Measurements from ENCODE around the gene KANK2. TPM values are rescaled to one million over a fixed set of nuclear protein-coding genes. Genes with fewer than 3 reads are reported as not detected.

Gene KANK2
- total and polyA plus RNA-seq, 2 of the 13 experiments (the other 11 are each of a cell fraction or from before 2014, with no cell fraction given): 5.7 to 12.9 TPM

DNA sequence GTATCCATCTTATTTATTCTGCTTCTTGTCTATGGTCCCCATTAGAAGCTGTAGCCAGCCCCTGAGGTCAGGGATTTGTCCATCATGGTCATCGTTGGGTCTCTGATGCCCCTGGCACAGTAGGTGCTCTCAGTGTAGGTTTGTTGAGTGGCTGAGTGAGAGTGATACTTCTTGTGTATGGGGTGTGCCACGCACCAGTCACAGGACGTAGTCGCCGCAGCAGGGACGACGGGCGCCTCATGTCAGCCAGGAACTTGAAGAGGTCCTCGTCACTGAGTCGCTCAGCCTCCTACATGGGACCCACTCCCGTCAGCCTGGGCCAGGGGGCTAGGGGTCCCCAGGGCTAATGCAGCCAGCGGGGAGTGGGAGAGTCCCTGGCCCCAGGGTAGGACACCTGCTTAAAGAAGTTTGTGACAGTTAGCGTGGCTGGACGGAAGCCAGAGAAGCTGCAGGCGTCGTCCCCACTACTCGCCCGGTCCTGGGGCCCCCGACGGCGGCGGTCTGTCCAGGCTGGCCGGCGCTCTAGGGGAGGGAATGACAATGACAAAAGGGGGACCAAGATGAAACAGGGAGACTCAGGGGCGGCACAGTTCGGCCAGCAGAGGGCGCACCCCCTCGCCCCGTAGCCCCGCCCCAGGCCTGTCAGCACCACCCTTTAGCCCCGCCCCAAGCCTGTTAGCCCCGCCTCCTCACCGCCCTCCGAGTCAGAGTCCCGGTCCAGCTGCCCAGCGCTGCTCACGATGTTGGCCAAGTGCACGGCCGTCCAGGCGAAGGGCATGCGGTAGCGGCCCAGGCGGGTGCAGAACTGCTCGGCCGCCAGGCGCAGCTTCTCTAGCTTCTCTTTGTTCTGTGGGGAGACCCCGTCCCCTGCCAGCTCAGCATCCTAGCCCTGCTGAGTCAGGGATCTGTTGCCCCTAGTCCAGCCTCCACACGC, 45.8 kb upstream of the KANK2 start (continued):
- TF ChIP-seq ZNF883 (CRISPR knock-in tag; IDR thresholded peaks at IDR 0.05; ENCODE audit: not compliant biosample characterization) (no peak), ZFP37 (CRISPR knock-in tag; IDR thresholded peaks at IDR 0.05; ENCODE audit: borderline replicate concordance) (no peak), SMC3 (IDR thresholded peaks at IDR 0.05; ENCODE audit: low read length) (no peak), MTA3 (CRISPR knock-in tag; IDR thresholded peaks at IDR 0.05) (no peak), SOX13 (IDR thresholded peaks at IDR 0.05) (no peak), SOX13 (CRISPR knock-in tag; conservative IDR thresholded peaks at IDR 0.05 in 1 of 2, IDR thresholded peaks at IDR 0.05 in 1 of 2) (0 out of 4 replicates have a peak, but pooled peaks of 1 of the 2 experiments have one; percentile 8), RBAK (CRISPR knock-in tag; IDR thresholded peaks at IDR 0.05) (no peak), GFI1 (CRISPR knock-in tag; IDR thresholded peaks at IDR 0.05; ENCODE audit: borderline replicate concordance) (no peak), ZNF879 (CRISPR knock-in tag; IDR thresholded peaks at IDR 0.05) (no peak), SOX6 (IDR thresholded peaks at IDR 0.05) (no peak), SOX6 (CRISPR knock-in tag; IDR thresholded peaks at IDR 0.05) (peak; percentile 30; the same call in 1 of the 2 replicates), HNRNPLL (IDR thresholded peaks at IDR 0.05; ENCODE audit: low read depth, low read length, poor library complexity, severe bottlenecking) (peak; percentile 71), ZNF207 (IDR thresholded peaks at IDR 0.05; ENCODE audit: borderline replicate concordance) (no peak), ZNF713 (CRISPR knock-in tag; IDR thresholded peaks at IDR 0.05) (no peak), NONO (IDR thresholded peaks at IDR 0.05) (no peak), NONO (CRISPR knock-in tag; conservative IDR thresholded peaks at IDR 0.05) (peak; percentile 61; the same call in 1 of the 2 replicates), ZNF558 (CRISPR knock-in tag; IDR thresholded peaks at IDR 0.05; ENCODE audit: borderline replicate concordance) (no peak), AKAP8 (CRISPR knock-in tag; IDR thresholded peaks at IDR 0.05) (0 out of 2 replicates have a peak, but pooled peaks have one; percentile 40), POLR2A (IDR thresholded peaks at IDR 0.05; ENCODE audit: insufficient read depth in 1 of 2, low read depth in 2 of 2, low read length in 2 of 2) (peak; percentile 6 to 55; a peak in 3 of 4 replicates), ZNF136 (CRISPR knock-in tag; IDR thresholded peaks at IDR 0.05; ENCODE audit: low read depth) (no peak)
- TF ChIP-seq, protein P1, sequence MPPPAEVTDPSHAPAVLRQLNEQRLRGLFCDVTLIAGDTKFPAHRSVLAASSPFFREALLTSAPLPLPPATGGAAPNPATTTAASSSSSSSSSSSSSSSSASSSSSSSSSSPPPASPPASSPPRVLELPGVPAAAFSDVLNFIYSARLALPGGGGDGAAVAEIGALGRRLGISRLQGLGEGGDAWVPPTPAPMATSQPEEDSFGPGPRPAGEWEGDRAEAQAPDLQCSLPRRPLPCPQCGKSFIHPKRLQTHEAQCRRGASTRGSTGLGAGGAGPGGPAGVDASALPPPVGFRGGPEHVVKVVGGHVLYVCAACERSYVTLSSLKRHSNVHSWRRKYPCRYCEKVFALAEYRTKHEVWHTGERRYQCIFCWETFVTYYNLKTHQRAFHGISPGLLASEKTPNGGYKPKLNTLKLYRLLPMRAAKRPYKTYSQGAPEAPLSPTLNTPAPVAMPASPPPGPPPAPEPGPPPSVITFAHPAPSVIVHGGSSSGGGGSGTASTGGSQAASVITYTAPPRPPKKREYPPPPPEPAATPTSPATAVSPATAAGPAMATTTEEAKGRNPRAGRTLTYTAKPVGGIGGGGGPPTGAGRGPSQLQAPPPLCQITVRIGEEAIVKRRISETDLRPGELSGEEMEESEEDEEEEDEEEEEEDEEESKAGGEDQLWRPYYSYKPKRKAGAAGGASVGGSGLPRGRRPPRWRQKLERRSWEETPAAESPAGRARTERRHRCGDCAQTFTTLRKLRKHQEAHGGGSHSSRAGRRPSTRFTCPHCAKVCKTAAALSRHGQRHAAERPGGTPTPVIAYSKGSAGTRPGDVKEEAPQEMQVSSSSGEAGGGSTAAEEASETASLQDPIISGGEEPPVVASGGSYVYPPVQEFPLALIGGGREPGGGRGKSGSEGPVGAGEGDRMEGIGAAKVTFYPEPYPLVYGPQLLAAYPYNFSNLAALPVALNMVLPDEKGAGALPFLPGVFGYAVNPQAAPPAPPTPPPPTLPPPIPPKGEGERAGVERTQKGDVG (CRISPR knock-in tag; IDR thresholded peaks at IDR 0.05; ENCODE audit: borderline replicate concordance): no peak
- TF ChIP-seq, protein P2, sequence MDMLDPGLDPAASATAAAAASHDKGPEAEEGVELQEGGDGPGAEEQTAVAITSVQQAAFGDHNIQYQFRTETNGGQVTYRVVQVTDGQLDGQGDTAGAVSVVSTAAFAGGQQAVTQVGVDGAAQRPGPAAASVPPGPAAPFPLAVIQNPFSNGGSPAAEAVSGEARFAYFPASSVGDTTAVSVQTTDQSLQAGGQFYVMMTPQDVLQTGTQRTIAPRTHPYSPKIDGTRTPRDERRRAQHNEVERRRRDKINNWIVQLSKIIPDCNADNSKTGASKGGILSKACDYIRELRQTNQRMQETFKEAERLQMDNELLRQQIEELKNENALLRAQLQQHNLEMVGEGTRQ (IDR thresholded peaks at IDR 0.05; ENCODE audit: low read depth, low read length): no peak
- TF ChIP-seq, protein P2 (CRISPR knock-in tag; IDR thresholded peaks at IDR 0.05; ENCODE audit: borderline replicate concordance): no peak
- TF ChIP-seq, protein P3, sequence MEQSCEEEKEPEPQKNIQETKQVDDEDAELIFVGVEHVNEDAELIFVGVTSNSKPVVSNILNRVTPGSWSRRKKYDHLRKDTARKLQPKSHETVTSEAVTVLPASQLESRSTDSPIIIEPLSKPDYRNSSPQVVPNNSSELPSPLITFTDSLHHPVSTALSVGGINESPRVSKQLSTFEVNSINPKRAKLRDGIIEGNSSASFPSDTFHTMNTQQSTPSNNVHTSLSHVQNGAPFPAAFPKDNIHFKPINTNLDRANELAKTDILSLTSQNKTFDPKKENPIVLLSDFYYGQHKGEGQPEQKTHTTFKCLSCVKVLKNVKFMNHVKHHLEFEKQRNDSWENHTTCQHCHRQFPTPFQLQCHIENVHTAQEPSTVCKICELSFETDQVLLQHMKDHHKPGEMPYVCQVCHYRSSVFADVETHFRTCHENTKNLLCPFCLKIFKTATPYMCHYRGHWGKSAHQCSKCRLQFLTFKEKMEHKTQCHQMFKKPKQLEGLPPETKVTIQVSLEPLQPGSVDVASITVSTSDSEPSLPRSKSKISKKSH (CRISPR knock-in tag; IDR thresholded peaks at IDR 0.05; ENCODE audit: borderline replicate concordance): no peak

Data from HepG2 (cell line).